GM21526 (cell line): Measurements from ENCODE around the gene LANCL2.
A peak's percentile ranks its signal among the peaks of the same experiment; 100 is the strongest.
"Not testable (repeated sequence)": the region's sequence is repeated elsewhere in the genome, so short reads cannot be mapped to it uniquely, and the experiment has no call there.

ENCODE experiments used
- ATAC-seq: cut with Tn5 transposase; IDR thresholded peaks from one replicate; pipeline ENCODE4 v1.9.1; 2021; ENCODE audit warnings: moderate library complexity; ENCODE audit not compliant: unreplicated experiment, low FRiP score

LANCL2 gene

GRCh38 chr7:55397617-55398016 is 32.5 kb downstream of the LANCL2 start:
- ATAC-seq: no peak

GRCh38 chr7:55400191-55400590 is 35.1 kb downstream of the LANCL2 start:
- no peak for ATAC-seq

DNA sequence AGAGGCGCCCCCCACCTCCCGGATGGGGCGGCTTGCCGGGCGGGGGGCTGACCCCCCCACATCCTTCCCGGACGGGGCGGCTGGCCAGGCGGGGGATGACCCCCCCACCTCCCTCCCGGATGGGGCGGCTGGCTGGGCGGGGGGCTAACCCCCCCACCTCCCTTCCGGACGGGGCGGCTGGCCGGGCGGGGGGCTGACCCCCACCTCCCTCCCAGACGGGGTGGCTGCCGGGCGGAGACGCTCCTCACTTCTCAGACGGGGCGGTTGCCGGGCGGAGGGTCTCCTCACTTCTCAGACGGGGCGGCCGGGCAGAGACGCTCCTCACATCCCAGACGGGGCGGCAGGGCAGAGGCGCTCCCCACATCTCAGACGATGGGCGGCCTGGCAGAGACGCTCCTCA is 37.4 kb downstream of the LANCL2 start:
- not testable (repeated sequence) for ATAC-seq

GRCh38 chr7:55405856-55406541 is 40.9 kb downstream of the LANCL2 start:
- ATAC-seq: no peak

GRCh38 chr7:55409482-55410225 is 44.5 kb downstream of the LANCL2 start:
- no peak for ATAC-seq

- ATAC-seq: no peak
Observed at GRCh38 chr7:55410667-55411239, 45.6 kb downstream of the LANCL2 start.

DNA sequence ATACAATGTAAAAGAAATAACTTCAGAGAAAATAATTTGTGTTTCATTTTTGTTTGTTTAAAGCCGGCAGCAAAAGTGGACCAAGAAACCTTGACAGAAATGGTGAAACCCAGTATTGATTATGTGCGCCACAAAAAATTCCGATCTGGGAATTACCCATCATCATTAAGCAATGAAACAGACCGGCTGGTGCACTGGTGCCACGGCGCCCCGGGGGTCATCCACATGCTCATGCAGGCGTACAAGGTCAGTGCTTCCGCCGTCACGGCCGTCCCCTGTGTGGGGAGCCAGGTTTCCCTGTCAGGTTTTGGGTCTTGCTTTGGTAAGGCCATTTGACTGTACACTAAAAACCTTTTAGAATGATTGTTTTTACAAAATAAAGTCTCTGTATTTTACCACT is 46.7 kb downstream of the LANCL2 start:
- no peak for ATAC-seq

GRCh38 chr7:55413442-55413841 is 48.3 kb downstream of the LANCL2 start:
- ATAC-seq: no peak

GRCh38 chr7:55415173-55415778 is 50.1 kb downstream of the LANCL2 start:
- ATAC-seq: peak; percentile 89

GRCh38 chr7:55417456-55417855 is 52.3 kb downstream of the LANCL2 start:
- not testable (repeated sequence) for ATAC-seq

GRCh38 chr7:55420530-55420929 is 55.4 kb downstream of the LANCL2 start:
- ATAC-seq: no peak

DNA sequence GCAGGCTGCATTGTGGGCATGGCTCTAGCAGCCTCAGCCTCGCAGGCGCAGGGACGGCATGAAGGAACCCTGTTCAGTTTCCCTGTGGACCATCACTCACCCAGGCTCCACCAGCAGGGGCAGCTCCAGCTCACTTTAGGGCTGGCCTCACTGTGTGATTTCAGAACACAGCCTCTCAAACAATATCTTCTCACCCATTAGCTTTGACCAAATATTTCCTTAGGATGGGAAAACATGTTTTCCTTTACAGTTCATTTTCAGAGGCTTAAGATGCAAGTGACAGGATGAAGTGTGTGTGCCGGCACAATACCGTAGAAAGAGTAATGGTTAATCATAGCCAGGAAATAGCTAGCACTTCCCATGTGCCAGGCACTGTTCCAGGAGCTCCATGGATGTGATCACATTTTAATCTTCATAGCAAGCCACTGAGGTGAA is 58.2 kb downstream of the LANCL2 start:
- ATAC-seq: no peak

DNA sequence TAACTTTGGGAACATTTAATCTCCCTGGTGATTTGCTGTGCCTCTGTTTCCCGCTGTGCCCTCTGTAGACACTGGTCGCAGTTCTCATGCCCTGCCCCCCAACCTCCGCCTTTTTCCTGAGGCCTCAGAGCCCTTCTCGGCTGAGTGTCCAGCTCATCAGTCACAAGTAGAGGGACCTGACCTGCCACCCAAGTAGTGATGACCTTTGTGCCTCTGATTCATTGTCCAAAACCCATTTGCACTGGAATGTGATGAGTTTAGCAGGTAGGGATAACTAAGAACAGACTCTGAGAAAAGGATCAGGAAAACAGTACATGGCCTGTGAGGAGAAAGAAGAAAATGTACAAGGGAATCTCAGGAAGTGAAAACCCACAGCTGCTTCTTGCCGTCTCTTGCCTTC is 58.8 kb downstream of the LANCL2 start:
- ATAC-seq: no peak

- no peak for ATAC-seq
Observed at GRCh38 chr7:55425141-55425752, 60.1 kb downstream of the LANCL2 start.

DNA sequence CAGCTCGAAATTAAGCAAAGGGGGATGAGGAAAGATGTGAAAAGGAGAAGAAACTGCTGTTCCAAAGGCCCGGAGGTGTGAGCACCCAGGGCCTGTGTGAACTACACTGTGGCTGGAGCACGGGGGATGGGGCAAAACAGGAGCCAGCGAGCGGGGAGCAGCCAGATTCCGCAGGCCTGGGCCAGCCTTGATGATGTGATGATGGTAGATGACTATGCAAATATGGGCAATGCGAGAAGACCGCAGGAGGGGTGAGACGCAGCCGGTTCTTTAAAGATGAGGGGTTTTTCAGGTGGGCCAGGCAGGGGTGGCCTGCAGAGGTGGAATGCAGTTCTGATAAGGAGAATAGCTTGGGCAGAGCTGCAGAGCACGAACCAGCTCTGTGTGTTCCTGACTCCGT is 61.5 kb downstream of the LANCL2 start:
- no peak for ATAC-seq

DNA sequence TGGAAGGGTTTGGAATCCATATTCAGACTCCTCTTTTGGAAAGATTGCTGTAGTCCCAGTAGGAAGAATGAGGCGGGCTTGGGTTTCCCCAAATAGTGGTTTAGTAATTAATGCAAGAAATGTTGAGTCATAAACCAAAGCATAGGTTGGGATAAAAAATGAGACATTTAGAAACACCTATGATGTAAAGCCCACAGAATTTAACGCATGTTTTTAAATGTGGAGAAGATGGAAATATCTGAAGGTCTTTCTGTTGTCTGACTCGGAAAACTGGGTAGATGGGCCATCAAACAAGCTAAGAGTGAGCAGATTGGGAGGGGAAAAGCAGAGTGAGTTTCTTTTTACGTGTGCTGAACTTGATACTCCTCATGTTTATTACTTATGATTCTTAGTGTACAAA is 62.2 kb downstream of the LANCL2 start:
- ATAC-seq: no peak

GRCh38 chr7:55427800-55428199 is 62.7 kb downstream of the LANCL2 start:
- ATAC-seq: no peak

GRCh38 chr7:55429835-55430499 is 64.8 kb downstream of the LANCL2 start:
- no peak for ATAC-seq

GRCh38 chr7:55431898-55432297 is 66.8 kb downstream of the LANCL2 start:
- no peak for ATAC-seq

DNA sequence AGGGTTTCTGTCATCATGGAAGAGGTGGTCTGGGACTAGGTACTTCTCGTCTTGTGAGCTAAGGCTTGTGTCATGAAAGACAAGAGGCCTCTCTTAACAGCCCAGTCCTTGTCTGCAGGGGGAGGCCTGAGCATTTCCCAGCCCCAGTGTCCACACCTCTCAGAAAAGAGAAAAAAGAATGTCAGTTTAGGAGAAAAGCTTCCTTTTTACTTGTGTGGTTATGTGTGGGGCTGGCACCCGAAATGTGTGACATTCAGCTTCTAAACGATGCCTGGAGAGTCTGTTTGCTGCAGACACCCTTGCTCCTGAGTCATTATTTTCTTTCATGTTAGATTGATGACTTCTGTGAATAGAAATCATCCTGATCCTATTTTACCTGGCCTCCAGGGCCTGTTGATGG is 67.4 kb downstream of the LANCL2 start:
- no peak for ATAC-seq
